ENCODE results near the gene PPIL1.

Gene PPIL1

GRCh38 chr6:36871686-36872085 lies 2.9 kb downstream of the PPIL1 start:
- POLR2A ChIA-PET: no interaction called here
- no peak overlapping the region for H3K4me3 ChIP-seq (ENCODE audit: low read depth, low read length)
- TF ChIP-seq, protein P1, sequence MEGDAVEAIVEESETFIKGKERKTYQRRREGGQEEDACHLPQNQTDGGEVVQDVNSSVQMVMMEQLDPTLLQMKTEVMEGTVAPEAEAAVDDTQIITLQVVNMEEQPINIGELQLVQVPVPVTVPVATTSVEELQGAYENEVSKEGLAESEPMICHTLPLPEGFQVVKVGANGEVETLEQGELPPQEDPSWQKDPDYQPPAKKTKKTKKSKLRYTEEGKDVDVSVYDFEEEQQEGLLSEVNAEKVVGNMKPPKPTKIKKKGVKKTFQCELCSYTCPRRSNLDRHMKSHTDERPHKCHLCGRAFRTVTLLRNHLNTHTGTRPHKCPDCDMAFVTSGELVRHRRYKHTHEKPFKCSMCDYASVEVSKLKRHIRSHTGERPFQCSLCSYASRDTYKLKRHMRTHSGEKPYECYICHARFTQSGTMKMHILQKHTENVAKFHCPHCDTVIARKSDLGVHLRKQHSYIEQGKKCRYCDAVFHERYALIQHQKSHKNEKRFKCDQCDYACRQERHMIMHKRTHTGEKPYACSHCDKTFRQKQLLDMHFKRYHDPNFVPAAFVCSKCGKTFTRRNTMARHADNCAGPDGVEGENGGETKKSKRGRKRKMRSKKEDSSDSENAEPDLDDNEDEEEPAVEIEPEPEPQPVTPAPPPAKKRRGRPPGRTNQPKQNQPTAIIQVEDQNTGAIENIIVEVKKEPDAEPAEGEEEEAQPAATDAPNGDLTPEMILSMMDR (IDR thresholded peaks at IDR 0.05; ENCODE audit: insufficient read depth, low read length, missing control alignments): no peak
- DNase-seq (ENCODE audit: low read depth, low spot score): no peak
- CTCF ChIA-PET: interaction anchor here (0.6 to 15.1 kb wide), 5 partner anchors 12 to 116 kb away, joined by 4 to 132 read pairs (median 61); partner anchors contain the start of gene C6orf89

DNA sequence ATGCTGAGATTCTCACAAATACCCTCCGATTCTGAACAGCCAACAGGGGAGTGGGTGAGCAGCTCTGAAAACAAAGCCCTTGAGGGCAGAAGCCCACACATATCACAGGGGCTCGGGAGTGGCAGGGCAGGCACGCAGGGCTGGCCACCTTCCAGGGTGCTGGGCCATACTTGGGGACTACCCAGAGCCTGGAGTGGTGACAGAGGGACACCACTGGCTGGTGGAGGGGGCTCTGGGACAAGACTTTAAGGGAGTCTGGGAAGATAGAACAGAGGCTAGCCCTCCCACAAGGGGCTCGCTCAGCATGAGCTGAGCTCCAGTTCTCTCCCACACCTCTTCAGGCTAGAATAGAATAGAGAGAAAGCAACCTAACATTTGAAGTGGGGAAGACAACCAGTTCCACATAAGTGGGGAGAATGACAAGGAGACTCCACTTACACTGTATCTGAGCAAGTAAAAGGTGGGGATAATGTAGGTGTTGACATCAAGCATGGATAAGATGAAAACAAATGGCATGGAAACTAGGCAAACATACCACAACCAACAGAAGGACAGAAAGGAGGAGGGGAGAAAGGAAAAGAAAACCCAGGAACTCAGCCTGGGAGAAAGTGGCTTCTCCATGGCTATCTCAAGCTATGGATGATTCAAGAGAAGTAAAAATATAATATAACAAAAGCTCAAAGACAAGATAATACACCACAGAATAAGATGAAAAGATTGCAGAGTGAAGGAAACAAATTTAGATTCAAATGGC lies 7.0 kb downstream of the PPIL1 start:
- TF ChIP-seq, protein P1 (IDR thresholded peaks at IDR 0.05; ENCODE audit: insufficient read depth, low read length, missing control alignments): no peak
- no peak overlapping the region for H3K4me3 ChIP-seq (ENCODE audit: low read depth, low read length)
- ChIA-PET CTCF (interaction anchor here (1.1 to 15.1 kb wide), 4 partner anchors 17 to 151 kb away, joined by 4 to 132 read pairs (median 10); partner anchors contain the start of gene C6orf89), POLR2A (no interaction called here)
- no peak for DNase-seq (ENCODE audit: low read depth, low spot score)

DNA sequence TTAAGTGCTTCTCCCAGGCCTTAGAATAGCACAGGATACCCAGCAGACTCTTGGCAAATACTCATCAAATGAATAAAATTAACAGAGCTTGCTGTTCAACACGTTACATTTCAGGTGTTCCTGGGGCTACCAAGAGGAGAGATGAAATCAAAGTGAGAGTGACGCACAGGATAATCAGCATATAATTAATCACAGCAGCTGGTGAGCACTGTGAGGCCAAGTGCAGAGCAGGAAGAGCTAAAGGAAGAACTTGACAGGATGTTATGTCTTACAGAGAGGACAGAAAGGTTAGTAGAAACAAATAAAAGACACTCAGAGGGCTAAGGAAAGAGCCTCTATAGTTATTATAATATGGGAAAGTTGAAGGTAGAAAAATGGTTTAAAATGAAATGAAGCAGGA lies 8.8 kb downstream of the PPIL1 start:
- TF ChIP-seq, protein P1 (IDR thresholded peaks at IDR 0.05; ENCODE audit: insufficient read depth, low read length, missing control alignments): no peak
- DNase-seq (ENCODE audit: low read depth, low spot score): no peak
- ChIA-PET CTCF (interaction anchor here (0.6 to 15.1 kb wide), 7 partner anchors 9 to 152 kb away, joined by 3 to 132 read pairs (median 3); partner anchors contain the start of gene PPIL1), POLR2A (no interaction called here)
- no peak overlapping the region for H3K4me3 ChIP-seq (ENCODE audit: low read depth, low read length)

GRCh38 chr6:36863670-36864540 lies 10.7 kb downstream of the PPIL1 start:
- TF ChIP-seq, protein P1 (IDR thresholded peaks at IDR 0.05; ENCODE audit: insufficient read depth, low read length, missing control alignments): no peak
- POLR2A ChIA-PET: interaction anchor here (1.3 kb wide), 1 partner anchor 11 kb away, joined by 5 read pairs; the partner anchor contains the start of gene PPIL1
- CTCF ChIA-PET: interaction anchor here (0.6 to 15.1 kb wide), 4 partner anchors 13 to 154 kb away, joined by 3 to 132 read pairs (median 8); no protein-coding TSS in a partner anchor
- no peak overlapping the region for H3K4me3 ChIP-seq (ENCODE audit: low read depth, low read length)
- DNase-seq (ENCODE audit: low read depth, low spot score): no peak

- ChIA-PET POLR2A (no interaction called here), CTCF (interaction anchor here (0.9 to 15.1 kb wide), 2 partner anchors 12 to 23 kb away, joined by 3 to 132 read pairs; partner anchors contain the start of gene C6orf89)
Observed at GRCh38 chr6:36862848-36863382, 11.7 kb downstream of the PPIL1 start.

More at GRCh38 chr6:36862848-36863382, 11.7 kb downstream of the PPIL1 start:
- DNase-seq (ENCODE audit: low read depth, low spot score): no peak
- TF ChIP-seq, protein P1 (IDR thresholded peaks at IDR 0.05; ENCODE audit: insufficient read depth, low read length, missing control alignments): no peak
- H3K4me3 ChIP-seq (ENCODE audit: low read depth, low read length): no peak overlapping the region

Measured in AG04449 (cell line).